ENCODE results near the gene SNRPD1. TPM values are rescaled to one million over a fixed set of nuclear protein-coding genes. Genes with fewer than 3 reads are reported as not detected.
"Not testable (repeated sequence)": the region's sequence is repeated elsewhere in the genome, so short reads cannot be mapped to it uniquely, and the experiment has no call there.

Gene SNRPD1
- 102 and 110 TPM in 2 replicates for total RNA-seq (2014; rRNA removed; shearing (Covaris generic))

DNA sequence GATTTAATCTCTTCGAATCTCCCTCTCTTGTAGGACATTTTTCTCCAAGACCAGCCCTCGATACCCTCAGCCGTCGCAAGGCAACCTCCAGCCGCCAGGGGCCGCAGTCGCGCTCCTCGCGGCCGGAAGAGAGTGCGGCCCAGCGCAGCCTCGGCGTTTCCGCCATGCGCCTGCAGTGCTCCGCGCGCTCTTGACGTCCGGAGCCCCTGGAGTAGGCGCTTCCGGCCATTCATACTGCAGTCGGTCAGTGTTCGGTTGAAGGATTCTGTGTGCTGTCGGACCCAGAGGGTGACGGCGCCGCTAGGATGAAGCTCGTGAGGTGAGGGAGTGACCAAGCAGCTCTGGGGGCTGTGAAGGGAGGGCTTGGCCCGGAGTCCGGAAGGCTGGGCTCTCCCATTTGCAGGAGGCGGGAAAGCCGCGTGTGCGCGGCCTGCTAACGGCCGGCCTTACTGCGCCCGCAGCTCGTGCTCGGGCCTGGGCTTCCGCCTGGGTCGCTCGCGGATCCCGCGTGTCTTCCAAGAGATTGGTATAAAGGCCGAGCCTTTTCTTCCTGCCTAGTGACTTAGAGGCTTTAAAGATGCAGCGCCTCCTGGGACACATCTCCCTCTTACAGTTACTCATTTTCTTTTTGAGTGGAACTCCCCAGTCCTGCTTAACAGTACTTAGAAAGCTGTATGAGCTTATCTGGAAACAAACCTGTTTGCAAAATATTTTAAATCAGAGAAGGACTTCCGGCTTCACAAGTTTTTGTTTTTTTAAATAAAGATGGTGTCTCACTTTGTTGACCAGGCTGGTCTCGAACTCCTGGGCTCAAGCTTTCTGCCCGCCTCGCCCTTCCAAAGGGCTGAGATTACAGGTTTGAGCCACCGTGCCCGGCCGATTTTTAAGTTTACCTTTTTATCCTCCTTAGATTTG is at the start of gene SNRPD1:
SNRPD1 (plus strand) TSS at position 190 of the 915 bp plus-strand sequence; CDS start at position 306, 116 bp downstream.
- Histone ChIP-seq H3K4me3 (peak within 1 kb of the TSS; percentile 96), H3K9me3 (replicated peaks) (no peaks in the 10 kb centered on the region), H3K27ac (peak within 1 kb of the TSS; percentile 98), H3K36me3 (peaks cover 28% of the 10 kb centered on the region), H3K4me1 (no peaks in the 10 kb centered on the region), H3K27me3 (no peaks in the 10 kb centered on the region)
- DNase-seq = peak; percentile 83 to 87

- Histone ChIP-seq H3K27ac (no peak overlapping the region), H3K36me3 (peaks cover 15% of the 10 kb centered on the region), H3K27me3 (no peaks in the 10 kb centered on the region), H3K4me1 (no peaks in the 10 kb centered on the region), H3K9me3 (replicated peaks) (no peaks in the 10 kb centered on the region), H3K4me3 (no peak overlapping the region)
- no peak for DNase-seq
These were observed 40.3 kb upstream of the SNRPD1 start for GRCh38 chr18:21571772-21572171.

- no peaks in the 10 kb centered on the region for H3K4me1 ChIP-seq
- no peaks in the 10 kb centered on the region for H3K27me3 ChIP-seq
- H3K4me3 ChIP-seq = no peak overlapping the region
- no peak overlapping the region for H3K27ac ChIP-seq
- no peak for DNase-seq
- peaks cover 15% of the 10 kb centered on the region for H3K36me3 ChIP-seq
- H3K9me3 ChIP-seq (replicated peaks) = no peaks in the 10 kb centered on the region
These were observed 36.5 kb upstream of the SNRPD1 start for GRCh38 chr18:21575656-21576055.

DNA sequence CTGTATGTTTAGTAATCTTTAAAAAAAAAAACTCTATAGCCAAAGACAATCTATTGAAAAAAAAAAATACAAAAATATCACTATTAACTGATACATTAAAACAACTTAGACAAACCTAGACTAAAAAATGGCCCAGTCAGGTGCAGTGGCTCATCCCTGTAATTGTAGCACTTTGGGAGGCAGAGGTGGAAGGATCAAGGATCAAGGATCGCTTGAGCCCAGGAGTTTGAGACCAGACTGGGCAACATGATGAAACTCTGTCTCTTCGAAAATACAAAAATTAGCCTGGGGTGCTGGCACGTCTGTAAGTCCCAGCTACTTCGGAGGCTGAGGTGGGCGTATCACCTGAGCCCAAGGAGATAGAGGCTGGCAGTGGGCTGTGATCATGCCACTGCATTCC is 27.7 kb upstream of the SNRPD1 start:
- no peaks in the 10 kb centered on the region for H3K4me1 ChIP-seq
- no peaks in the 10 kb centered on the region for H3K27me3 ChIP-seq
- no peak overlapping the region for H3K27ac ChIP-seq
- H3K9me3 ChIP-seq (replicated peaks) = no peaks in the 10 kb centered on the region
- no peak overlapping the region for H3K4me3 ChIP-seq
- no peaks in the 10 kb centered on the region for H3K36me3 ChIP-seq
- DNase-seq = no peak

- not testable (repeated sequence) for H3K9me3 ChIP-seq (replicated peaks); H3K27me3 ChIP-seq; H3K36me3 ChIP-seq; H3K27ac ChIP-seq; DNase-seq; H3K4me3 ChIP-seq; H3K4me1 ChIP-seq
These were observed 19.8 kb upstream of the SNRPD1 start for GRCh38 chr18:21592361-21592760.

GRCh38 chr18:21593540-21594257 is 18.4 kb upstream of the SNRPD1 start:
- Histone ChIP-seq H3K36me3 (no peaks in the 10 kb centered on the region), H3K27me3 (no peaks in the 10 kb centered on the region), H3K9me3 (replicated peaks) (no peaks in the 10 kb centered on the region), H3K4me3 (no peak overlapping the region), H3K27ac (no peak overlapping the region), H3K4me1 (no peaks in the 10 kb centered on the region)
- no peak for DNase-seq

- Histone ChIP-seq H3K4me1 (no peaks in the 10 kb centered on the region), H3K4me3 (no peak overlapping the region), H3K27ac (no peak overlapping the region)
These were observed 14.5 kb upstream of the SNRPD1 start for GRCh38 chr18:21597620-21598019.

GRCh38 chr18:21598726-21599584 is 13.2 kb upstream of the SNRPD1 start:
- DNase-seq = no peak
- Histone ChIP-seq H3K4me1 (no peaks in the 10 kb centered on the region), H3K27ac (no peak overlapping the region; the same call in 1 of the 2 replicates), H3K9me3 (replicated peaks) (no peaks in the 10 kb centered on the region), H3K36me3 (no peaks in the 10 kb centered on the region), H3K4me3 (peak overlapping the region; percentile 87), H3K27me3 (no peaks in the 10 kb centered on the region)

More at GRCh38 chr18:21597620-21598019, 14.5 kb upstream of the SNRPD1 start:
- Histone ChIP-seq H3K9me3 (replicated peaks) (no peaks in the 10 kb centered on the region), H3K36me3 (no peaks in the 10 kb centered on the region), H3K27me3 (no peaks in the 10 kb centered on the region)
- no peak for DNase-seq

DNA sequence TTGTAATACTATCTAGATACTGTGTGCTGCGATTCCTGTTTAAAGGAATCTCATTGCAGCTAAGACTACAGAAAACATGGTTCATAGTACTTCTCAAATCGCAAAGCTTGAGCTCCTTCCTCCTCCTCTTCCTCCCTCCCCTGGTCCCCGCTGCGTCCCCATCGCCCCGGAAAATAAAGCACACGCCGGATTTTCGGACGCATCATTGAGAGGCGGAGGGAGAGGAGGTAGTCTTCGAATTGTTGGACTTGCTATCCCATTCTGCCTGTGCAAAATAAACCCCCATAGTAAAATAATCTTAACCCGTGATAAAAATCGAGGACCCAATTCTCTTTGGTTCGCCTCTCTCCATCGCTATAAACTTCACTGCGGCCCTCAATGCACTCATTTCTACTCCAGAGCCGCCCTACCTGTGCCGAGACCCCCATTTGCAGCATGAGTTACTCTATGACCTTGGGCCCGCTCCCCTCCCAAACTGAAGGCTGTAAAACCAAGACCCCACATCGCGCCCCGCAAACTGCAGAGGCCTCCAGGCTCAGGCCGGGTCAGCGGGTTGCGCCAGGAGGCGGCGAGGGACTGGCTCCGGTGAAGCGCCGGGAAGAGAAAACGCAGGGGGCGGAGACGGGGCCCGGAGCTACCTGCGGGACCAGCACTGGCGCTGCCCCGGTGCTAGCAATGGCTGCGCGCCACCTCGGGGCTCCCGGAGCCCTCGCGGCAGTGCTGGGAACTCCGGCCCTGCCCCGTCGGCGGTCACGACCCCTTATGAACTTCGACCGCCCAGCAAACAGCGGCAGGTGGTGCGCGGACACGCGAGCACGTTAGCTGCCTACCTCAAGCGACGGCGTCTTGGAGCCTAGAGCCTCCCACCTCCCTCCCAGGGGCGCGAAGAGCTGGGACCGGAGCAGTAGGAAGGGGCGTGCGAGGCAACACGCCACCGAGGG is 12.3 kb upstream of the SNRPD1 start:
- DNase-seq = peak in 1 of 2 experiments; percentile 13
- no peaks in the 10 kb centered on the region for H3K27me3 ChIP-seq
- peak overlapping the region; percentile 75 for H3K27ac ChIP-seq
- H3K9me3 ChIP-seq (replicated peaks) = no peaks in the 10 kb centered on the region
- peak overlapping the region; percentile 87 for H3K4me3 ChIP-seq
- no peaks in the 10 kb centered on the region for H3K36me3 ChIP-seq
- H3K4me1 ChIP-seq = no peaks in the 10 kb centered on the region

GRCh38 chr18:21600526-21601410 is 11.3 kb upstream of the SNRPD1 start, which contains the start of gene ESCO1:
ESCO1 (minus strand) TSS chr18:21600704; CDS start chr18:21574843, 25,861 bp downstream.
- Histone ChIP-seq H3K27me3 (no peaks in the 10 kb centered on the region), H3K4me1 (no peaks in the 10 kb centered on the region), H3K36me3 (no peaks in the 10 kb centered on the region), H3K9me3 (replicated peaks) (no peaks in the 10 kb centered on the region), H3K27ac (peak within 1 kb of the TSS; percentile 75), H3K4me3 (peak within 1 kb of the TSS; percentile 87)
- peak; percentile 95 for DNase-seq

- Histone ChIP-seq H3K4me3 (no peak overlapping the region), H3K36me3 (no peaks in the 10 kb centered on the region), H3K9me3 (replicated peaks) (no peaks in the 10 kb centered on the region), H3K27ac (no peak overlapping the region), H3K27me3 (no peaks in the 10 kb centered on the region), H3K4me1 (no peaks in the 10 kb centered on the region)
- DNase-seq = no peak
These were observed 9.9 kb upstream of the SNRPD1 start for GRCh38 chr18:21602299-21602587.

GRCh38 chr18:21604671-21605070 is 7.4 kb upstream of the SNRPD1 start:
- H3K27ac ChIP-seq = no peak overlapping the region
- DNase-seq = no peak
- H3K9me3 ChIP-seq (replicated peaks) = no peaks in the 10 kb centered on the region
- H3K4me1 ChIP-seq = no peaks in the 10 kb centered on the region
- H3K27me3 ChIP-seq = no peaks in the 10 kb centered on the region
- no peaks in the 10 kb centered on the region for H3K36me3 ChIP-seq
- no peak overlapping the region for H3K4me3 ChIP-seq

GRCh38 chr18:21605213-21605612 is 6.9 kb upstream of the SNRPD1 start:
- no peaks in the 10 kb centered on the region for H3K36me3 ChIP-seq
- no peaks in the 10 kb centered on the region for H3K4me1 ChIP-seq
- no peaks in the 10 kb centered on the region for H3K27me3 ChIP-seq
- H3K27ac ChIP-seq = no peak overlapping the region
- H3K9me3 ChIP-seq (replicated peaks) = no peaks in the 10 kb centered on the region
- DNase-seq = no peak
- H3K4me3 ChIP-seq = no peak overlapping the region
